IMR-90 (cell line): Measurements from ENCODE around the gene VEGFA. TPM values are rescaled to one million over a fixed set of nuclear protein-coding genes. Genes with fewer than 3 reads are reported as not detected.

ENCODE experiments used
- ATAC-seq: fragments of 200-7000 bp; cut with Tn5 transposase; 2 replicates; pipeline ENCODE4 v1.9.1; 2020; ENCODE audit warnings: low read depth, mild to moderate bottlenecking, moderate library complexity
- BruUV-seq: library from RNA; stranded (reverse); fragments of 400-500 nt; replicated peaks from 2 replicates; lab custom pipeline; 2021; lab: Mats Ljungman, UMichigan
- CTCF ChIA-PET: fragments of 300-600 bp; formaldehyde crosslinking; extraction: SDS; loops from one replicate; lab custom pipeline; 2021; ENCODE audit warnings: antibody characterized with exemption; lab: Yijun Ruan, JAX
- POLR2A ChIA-PET: fragments of 300-600 bp; sonication (Branson Sonifier 250); formaldehyde crosslinking; loops from one replicate; lab custom pipeline; 2022; ENCODE audit warnings: antibody characterized with exemption; ENCODE audit not compliant: unreplicated experiment; lab: Charles Lee
- DNase-seq: peaks from one replicate; pipeline ENCODE4 v3.0.0; 2013
- H2AFZ ChIP-seq: replicated peaks from 2 replicates; pipeline ENCODE3; 2013; ENCODE audit warnings: low read length, mild to moderate bottlenecking; ENCODE audit not compliant: poor library complexity
- H2AK5ac ChIP-seq: 2 replicates; pipeline ENCODE4 v1.6.1; 2013; ENCODE audit warnings: low read depth, low read length, inconsistent platforms
- H2AK9ac ChIP-seq: replicated peaks from 2 replicates; pipeline ENCODE3; 2013; ENCODE audit warnings: mild to moderate bottlenecking, low read depth, low read length, moderate library complexity; ENCODE audit not compliant: poor library complexity
- H2BK120ac ChIP-seq: 2 replicates; pipeline ENCODE4 v1.6.1; 2013; ENCODE audit warnings: low read depth, low read length, inconsistent platforms
- H2BK15ac ChIP-seq: 3 replicates; pipeline ENCODE4 v1.6.1; 2013; ENCODE audit warnings: low read depth, low read length, inconsistent platforms
- H2BK20ac ChIP-seq: 2 replicates; pipeline ENCODE4 v1.6.1; 2013; ENCODE audit warnings: low read depth, mild to moderate bottlenecking, inconsistent platforms, low read length, moderate library complexity
- H2BK5ac ChIP-seq: 2 replicates; pipeline ENCODE4 v1.6.1; 2013; ENCODE audit warnings: mild to moderate bottlenecking, low read depth, low read length, inconsistent platforms; ENCODE audit not compliant: poor library complexity, severe bottlenecking
- H3K14ac ChIP-seq: replicated peaks from 2 replicates; pipeline ENCODE4 v1.6.1; 2013; ENCODE audit warnings: low read depth, low read length, inconsistent platforms
- H3K18ac ChIP-seq: 2 replicates; pipeline ENCODE4 v1.6.1; 2013; ENCODE audit warnings: low read depth, low read length, control low read depth
- H3K23ac ChIP-seq: 2 replicates; pipeline ENCODE4 v1.6.1; 2013; ENCODE audit warnings: low read depth, low read length, inconsistent platforms
- H3K27ac ChIP-seq: 2 replicates; pipeline ENCODE4 v1.5.1; 2013; ENCODE audit warnings: mild to moderate bottlenecking, control low read depth, low read length; ENCODE audit not compliant: insufficient read depth
- H3K27me3 ChIP-seq: 2 replicates; pipeline ENCODE4 v1.6.1; 2013; ENCODE audit warnings: low read length; ENCODE audit not compliant: control insufficient read depth, insufficient read depth
- H3K36me3 ChIP-seq: 2 replicates; pipeline ENCODE4 v1.6.1; 2013; ENCODE audit warnings: low read length, mixed read lengths; ENCODE audit not compliant: control insufficient read depth, insufficient read depth
- H3K4ac ChIP-seq: 2 replicates; pipeline ENCODE4 v1.6.1; 2013; ENCODE audit warnings: low read depth, low read length, inconsistent platforms
- H3K4me1 ChIP-seq: 2 replicates; pipeline ENCODE4 v1.6.1; 2013; ENCODE audit warnings: low read length, mixed read lengths; ENCODE audit not compliant: control insufficient read depth, insufficient read depth
- H3K4me2 ChIP-seq: 2 replicates; pipeline ENCODE4 v1.6.1; 2013; ENCODE audit warnings: low read depth, mild to moderate bottlenecking, control low read depth, low read length, moderate library complexity
- H3K4me3 ChIP-seq: 2 replicates; pipeline ENCODE4 v1.5.1; 2013; ENCODE audit warnings: low read depth, mild to moderate bottlenecking, control low read depth, low read length, moderate library complexity; ENCODE audit not compliant: insufficient read depth
- H3K56ac ChIP-seq: 2 replicates; pipeline ENCODE4 v1.6.1; 2013; ENCODE audit warnings: low read length, inconsistent platforms; ENCODE audit not compliant: insufficient read depth; ENCODE audit errors: extremely low read depth
- H3K79me1 ChIP-seq, 2 experiments: 2 replicates each; pipeline ENCODE4 v1.6.1; 2013; ENCODE audit warnings: low read length in 2 of 2, inconsistent platforms in 1 of 2, low read depth in 1 of 2
- H3K9ac ChIP-seq: 2 replicates; pipeline ENCODE4 v1.6.1; 2013; ENCODE audit warnings: low read depth, low read length, control low read depth
- H3K9me1 ChIP-seq: 2 replicates; pipeline ENCODE4 v1.6.1; 2013; ENCODE audit warnings: low read length, inconsistent platforms; ENCODE audit not compliant: insufficient read depth
- H3K9me3 ChIP-seq: 2 replicates; pipeline ENCODE4 v1.6.1; 2013; ENCODE audit warnings: low read length; ENCODE audit not compliant: control insufficient read depth, insufficient read depth
- H4K20me1 ChIP-seq: 2 replicates; pipeline ENCODE4 v1.6.1; 2013; ENCODE audit warnings: low read length, inconsistent platforms; ENCODE audit not compliant: insufficient read depth
- H4K5ac ChIP-seq: 2 replicates; pipeline ENCODE4 v1.6.1; 2013; ENCODE audit warnings: mild to moderate bottlenecking, low read depth, low read length, control low read depth
- H4K8ac ChIP-seq, 2 experiments: 2 replicates each; pipeline ENCODE4 v1.6.1; 2013; ENCODE audit warnings: low read depth in 2 of 2, low read length in 2 of 2, control low read depth in 1 of 2, inconsistent platforms in 1 of 2
- H4K91ac ChIP-seq: 2 replicates; pipeline ENCODE4 v1.6.1; 2013; ENCODE audit warnings: low read depth, low read length, inconsistent platforms; ENCODE audit not compliant: insufficient read depth
- BHLHE40 ChIP-seq: fragments of 150-350 bp; IDR thresholded peaks from 2 replicates; pipeline ENCODE4 v1.6.1; 2016; ENCODE audit warnings: mild to moderate bottlenecking, low read depth, low read length
- CEBPB ChIP-seq: IDR thresholded peaks from 2 replicates; pipeline ENCODE4 v1.6.1; 2012; ENCODE audit warnings: low read depth, low read length, improper control_type of control experiment
- CHD1 ChIP-seq: IDR thresholded peaks from 2 replicates; pipeline ENCODE4 v1.6.1; 2012; ENCODE audit warnings: low read depth, low read length, improper control_type of control experiment
- CTCF ChIP-seq: conservative IDR thresholded peaks from 2 replicates; pipeline ENCODE4 v1.5.1; 2012; ENCODE audit warnings: mild to moderate bottlenecking, low read depth, low read length, improper control_type of control experiment
- FOS ChIP-seq: fragments of 150-350 bp; IDR thresholded peaks from 2 replicates; pipeline ENCODE4 v1.6.1; 2016; ENCODE audit warnings: low read depth, low read length
- MAFK ChIP-seq: IDR thresholded peaks from 2 replicates; pipeline ENCODE4 v1.6.1; 2012; ENCODE audit warnings: low read depth, low read length, improper control_type of control experiment
- MAZ ChIP-seq: IDR thresholded peaks from 2 replicates; pipeline ENCODE4 v1.6.1; 2012; ENCODE audit warnings: low read depth, mild to moderate bottlenecking, low read length, improper control_type of control experiment, moderate library complexity, borderline replicate concordance
- MXI1 ChIP-seq: IDR thresholded peaks from 2 replicates; pipeline ENCODE4 v1.6.1; 2012; ENCODE audit warnings: low read depth, mild to moderate bottlenecking, low read length, moderate library complexity, borderline replicate concordance
- NFE2L2 ChIP-seq: fragments of 150-350 bp; IDR thresholded peaks from 2 replicates; pipeline ENCODE4 v1.6.1; 2016; ENCODE audit warnings: low read depth, mild to moderate bottlenecking, low read length
- POLR2A ChIP-seq: IDR thresholded peaks from 2 replicates; pipeline ENCODE4 v1.6.1; 2012; ENCODE audit warnings: mild to moderate bottlenecking, low read depth, low read length
- RAD21 ChIP-seq: IDR thresholded peaks from 2 replicates; pipeline ENCODE4 v1.6.1; 2012; ENCODE audit warnings: low read length, improper control_type of control experiment
- RCOR1 ChIP-seq: IDR thresholded peaks from 2 replicates; pipeline ENCODE4 v1.6.1; 2012; ENCODE audit warnings: mild to moderate bottlenecking, low read length, improper control_type of control experiment; ENCODE audit not compliant: insufficient replicate concordance
- SMC3 ChIP-seq: fragments of 150-350 bp; IDR thresholded peaks from 2 replicates; pipeline ENCODE4 v1.6.1; 2016; ENCODE audit warnings: low read depth, mild to moderate bottlenecking, antibody characterized with exemption, low read length, moderate library complexity
- WGBS, 2 experiments: methylation state at CpG; one replicate each; pipeline versions ENCODE4 v1.1.5 to v1.1.7; 2013; ENCODE audit warnings: missing lambda C conversion rate in 2 of 2; ENCODE audit not compliant: insufficient read length in 1 of 2; ENCODE audit errors: extremely low coverage in 2 of 2; 5-methylcytosine and 5-hydroxymethylcytosine counted together
- dilution Hi-C: fragments of 300-500 bp; cut with HindIII; formaldehyde crosslinking; loops from one replicate; pipeline ENCODE4 v1.14.3; 2018; ENCODE audit warnings: low sequenced_read_pairs; ENCODE audit not compliant: unreplicated experiment
- in situ Hi-C: fragments of 300-500 bp; cut with MboI; formaldehyde crosslinking; loops from 3 replicates; pipeline ENCODE4 v1.14.3; 2019; ENCODE audit warnings: low sequenced_read_pairs, inconsistent platforms, mixed read lengths
- intact Hi-C: fragments of 100-400 bp; cut with micrococcal nuclease; formaldehyde crosslinking; loops from 2 replicates; pipeline ENCODE4 v1.10.0; 2022
- polyA plus RNA-seq, 3 experiments: library from polyadenylated mRNA; depleted of rRNA; stranded (reverse); fragments of >200 nt; gene quantifications; 2 replicates each; pipeline ENCODE4 v1.2.3, GENCODE V29; 2012; ENCODE audit warnings: low replicate concordance in 1 of 3
- total RNA-seq: library from RNA; depleted of rRNA; stranded (reverse); fragments of >200 nt; gene quantifications from 2 replicates; pipeline ENCODE4 v1.2.3, GENCODE V29; 2012
- TF ChIP-seq, protein P1 (sequence below): fragments of 150-350 bp; IDR thresholded peaks from 2 replicates; pipeline ENCODE4 v1.6.1; 2017; ENCODE audit warnings: mild to moderate bottlenecking, antibody characterized with exemption, low read length, low read depth

VEGFA gene
- total and polyA plus RNA-seq, 2 of the 4 experiments (the other 2 are of a cell fraction) = 190 to 234 TPM

- no peak for TF ChIP-seq POLR2A
Observed at GRCh38 chr6:43759136-43759906, 10.7 kb upstream of the VEGFA start (continued).

- no peak overlapping the region for H3K4me3 ChIP-seq
- H3K14ac ChIP-seq = no peak overlapping the region
- no peak overlapping the region for H2AFZ ChIP-seq
- H3K4me1 ChIP-seq = peaks cover 10% of the 10 kb centered on the region
- no peak overlapping the region for H3K56ac ChIP-seq
- no peak overlapping the region for H4K5ac ChIP-seq
- H3K4ac ChIP-seq = no peak overlapping the region
- H3K9me3 ChIP-seq = no peaks in the 10 kb centered on the region
- in situ Hi-C loops = no loop called here
- DNase-seq = no peak
- ATAC-seq = no peak
- ChIA-PET CTCF (interaction anchor here (1.2 kb wide), 1 partner anchor 92 kb away, joined by 3 read pairs; no protein-coding TSS in a partner anchor), POLR2A (no interaction called here)
- no peak overlapping the region for H2AK5ac ChIP-seq
- no peaks in the 10 kb centered on the region for H3K79me1 ChIP-seq
- no peak overlapping the region for H3K27ac ChIP-seq
- peaks cover 37% of the 10 kb centered on the region for H3K27me3 ChIP-seq
- no peak overlapping the region for H2BK20ac ChIP-seq
- no peak overlapping the region for H2BK15ac ChIP-seq
- H3K4me2 ChIP-seq = no peak overlapping the region
- H3K36me3 ChIP-seq = no peaks in the 10 kb centered on the region
- no peaks in the 10 kb centered on the region for H4K20me1 ChIP-seq
- H3K23ac ChIP-seq = no peak overlapping the region
- intact Hi-C loops = no loop called here
- H2BK120ac ChIP-seq = no peak overlapping the region
- no peak overlapping the region for H3K9ac ChIP-seq
- H2AK9ac ChIP-seq = no peak overlapping the region
- H3K9me1 ChIP-seq = no peaks in the 10 kb centered on the region
- H3K18ac ChIP-seq = no peak overlapping the region
- H4K8ac ChIP-seq = no peak overlapping the region
- BruUV-seq = no TSS peak
- H2BK5ac ChIP-seq = no peak overlapping the region
- H4K91ac ChIP-seq = no peak overlapping the region
- WGBS, 2 experiments = 78% methylated on average over 3 of the region's 4 CpGs; no CpG with 5 or more reads in 1 of the 2 experiments
- dilution Hi-C loops = no loop called here
- TF ChIP-seq FOS (no peak), POLR2A (no peak), RAD21 (no peak), CEBPB (no peak), MXI1 (no peak), RCOR1 (no peak), MAZ (no peak), BHLHE40 (no peak), SMC3 (no peak), NFE2L2 (no peak), MAFK (no peak), CHD1 (no peak), CTCF (no peak)
- TF ChIP-seq, protein P1, sequence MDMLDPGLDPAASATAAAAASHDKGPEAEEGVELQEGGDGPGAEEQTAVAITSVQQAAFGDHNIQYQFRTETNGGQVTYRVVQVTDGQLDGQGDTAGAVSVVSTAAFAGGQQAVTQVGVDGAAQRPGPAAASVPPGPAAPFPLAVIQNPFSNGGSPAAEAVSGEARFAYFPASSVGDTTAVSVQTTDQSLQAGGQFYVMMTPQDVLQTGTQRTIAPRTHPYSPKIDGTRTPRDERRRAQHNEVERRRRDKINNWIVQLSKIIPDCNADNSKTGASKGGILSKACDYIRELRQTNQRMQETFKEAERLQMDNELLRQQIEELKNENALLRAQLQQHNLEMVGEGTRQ = no peak
Observed at GRCh38 chr6:43759907-43760206, 10.2 kb upstream of the VEGFA start.
